ENCODE results near the gene BTNL9.

GRCh38 chr5:181063514-181063913, 23.4 kb downstream of the BTNL9 start:
- TF ChIP-seq ZNF274 (IDR thresholded peaks at IDR 0.05; ENCODE audit: low read depth, low read length), result no peak
- TF ChIP-seq YY1 (IDR thresholded peaks at IDR 0.05; ENCODE audit: insufficient read depth, insufficient read length), result no peak

All from NT2/D1 (cell line).